HEK293 (cell line): ENCODE results near the gene WFS1.

Experiments
- CTCF ChIA-PET: fragments of 350-600 bp; formaldehyde crosslinking; extraction: SDS; loops from one replicate; lab custom pipeline; 2021; ENCODE audit warnings: antibody characterized with exemption; lab: Yijun Ruan, JAX
- POLR2A ChIA-PET: fragments of 300-600 bp; formaldehyde crosslinking; extraction: SDS; loops from one replicate; lab custom pipeline; 2020; ENCODE audit warnings: antibody characterized with exemption, inconsistent platforms; lab: Yijun Ruan, JAX
- H3K27ac ChIP-seq: fragments of 200-500 bp; sonication (Bioruptor generic); 2 replicates; pipeline ENCODE4 v1.5.1; 2014; ENCODE audit warnings: low read depth, low read length, control low read depth, inconsistent platforms; ENCODE audit errors: extremely low read depth
- H3K36me3 ChIP-seq, 2 experiments: fragments of 200-500 bp in 1 of 2; sonication (Bioruptor generic) in 1 of 2; 1 replicate in 1 of 2; 2 replicates in 1 of 2; pipeline ENCODE4 v1.5.1; 2014 to 2017; ENCODE audit warnings: inconsistent platforms in 2 of 2, low read length in 2 of 2; ENCODE audit not compliant: control insufficient read depth in 2 of 2, insufficient read depth in 1 of 2
- H3K4me1 ChIP-seq: fragments of 200-500 bp; sonication (Bioruptor generic); 2 replicates; pipeline ENCODE4 v1.5.1; 2014; ENCODE audit warnings: mild to moderate bottlenecking, low read length, inconsistent platforms; ENCODE audit not compliant: control insufficient read depth, insufficient read depth
- H3K4me3 ChIP-seq: 2 replicates; pipeline ENCODE4 v1.5.1; 2011; ENCODE audit warnings: low read depth, mild to moderate bottlenecking, control low read depth, low read length, moderate library complexity
- H3K9me3 ChIP-seq: fragments of 200-500 bp; sonication (Bioruptor generic); 2 replicates; pipeline ENCODE4 v1.5.1; 2014; ENCODE audit warnings: low read depth, low read length, inconsistent platforms; ENCODE audit not compliant: control insufficient read depth, insufficient read depth
- FEZF1 ChIP-seq: fragments of 450-650 bp; formaldehyde crosslinking; IDR thresholded peaks from 2 replicates; pipeline ENCODE4 v1.5.1; 2016; ENCODE audit warnings: missing biosample characterization, missing genetic modification characterization
- HOXA7 ChIP-seq: sonication (generic); formaldehyde crosslinking; IDR thresholded peaks from 2 replicates; pipeline ENCODE4 v1.8.1; 2022; ENCODE audit warnings: missing genetic modification reagents, borderline replicate concordance
- HOXD13 ChIP-seq: sonication (generic); formaldehyde crosslinking; IDR thresholded peaks from 2 replicates; pipeline ENCODE4 v1.8.0; 2022; ENCODE audit warnings: missing genetic modification reagents, borderline replicate concordance
- YY1 ChIP-seq: fragments of 450-650 bp; formaldehyde crosslinking; IDR thresholded peaks from 2 replicates; pipeline ENCODE4 v1.5.1; 2018; ENCODE audit warnings: missing biosample characterization, missing genetic modification characterization
- ZBTB7A ChIP-seq: fragments of 450-650 bp; formaldehyde crosslinking; IDR thresholded peaks from 2 replicates; pipeline ENCODE4 v1.5.1; 2016; ENCODE audit warnings: low read depth, missing biosample characterization, missing genetic modification characterization
- ZFP69B ChIP-seq: fragments of 450-650 bp; formaldehyde crosslinking; IDR thresholded peaks from 2 replicates; pipeline ENCODE4 v1.5.1; 2016; ENCODE audit warnings: missing biosample characterization, missing genetic modification characterization
- ZIC2 ChIP-seq: fragments of 450-650 bp; formaldehyde crosslinking; IDR thresholded peaks from 2 replicates; pipeline ENCODE4 v1.5.1; 2016; ENCODE audit warnings: missing biosample characterization, missing genetic modification characterization
- ZNF16 ChIP-seq: fragments of 450-650 bp; formaldehyde crosslinking; IDR thresholded peaks from 2 replicates; pipeline ENCODE4 v1.5.1; 2016; ENCODE audit warnings: low read depth, missing biosample characterization, missing genetic modification characterization
- ZNF174 ChIP-seq: fragments of 450-650 bp; formaldehyde crosslinking; IDR thresholded peaks from 2 replicates; pipeline ENCODE4 v1.5.0; 2017; ENCODE audit warnings: missing biosample characterization, mild to moderate bottlenecking, missing genetic modification characterization
- ZNF2 ChIP-seq: fragments of 450-650 bp; formaldehyde crosslinking; IDR thresholded peaks from 2 replicates; pipeline ENCODE4 v1.5.1; 2016; ENCODE audit warnings: missing biosample characterization, missing genetic modification characterization
- ZNF23 ChIP-seq: fragments of 450-650 bp; formaldehyde crosslinking; IDR thresholded peaks from 2 replicates; pipeline ENCODE4 v1.5.1; 2016; ENCODE audit warnings: missing biosample characterization, missing genetic modification characterization, borderline replicate concordance
- ZNF426 ChIP-seq: fragments of 450-650 bp; formaldehyde crosslinking; IDR thresholded peaks from 2 replicates; pipeline ENCODE4 v1.5.1; 2017; ENCODE audit warnings: missing biosample characterization, missing genetic modification characterization, mild to moderate bottlenecking, inconsistent platforms, moderate library complexity
- ZNF560 ChIP-seq: fragments of 450-650 bp; formaldehyde crosslinking; IDR thresholded peaks from 2 replicates; pipeline ENCODE4 v1.5.1; 2017; ENCODE audit warnings: missing biosample characterization, missing genetic modification characterization, borderline replicate concordance
- ZNF621 ChIP-seq: fragments of 450-650 bp; formaldehyde crosslinking; IDR thresholded peaks from 2 replicates; pipeline ENCODE4 v1.5.1; 2017; ENCODE audit warnings: missing biosample characterization, missing genetic modification characterization
- ZNF624 ChIP-seq: fragments of 450-650 bp; formaldehyde crosslinking; IDR thresholded peaks from 2 replicates; pipeline ENCODE4 v1.5.1; 2017; ENCODE audit warnings: missing biosample characterization, missing genetic modification characterization
- ZNF707 ChIP-seq: fragments of 450-650 bp; formaldehyde crosslinking; IDR thresholded peaks from 2 replicates; pipeline ENCODE4 v1.5.1; 2016; ENCODE audit warnings: missing biosample characterization, missing genetic modification characterization
- ZNF776 ChIP-seq: fragments of 450-650 bp; formaldehyde crosslinking; IDR thresholded peaks from 2 replicates; pipeline ENCODE4 v1.5.0; 2017; ENCODE audit warnings: missing biosample characterization, missing genetic modification characterization, borderline replicate concordance
- TF ChIP-seq, protein P1 (sequence below): fragments of 450-650 bp; formaldehyde crosslinking; IDR thresholded peaks from 2 replicates; pipeline ENCODE4 v1.5.1; 2016; ENCODE audit warnings: missing biosample characterization, missing genetic modification characterization
- TF ChIP-seq, protein P2 (sequence below): fragments of 450-650 bp; formaldehyde crosslinking; IDR thresholded peaks from 2 replicates; pipeline ENCODE4 v1.5.1; 2016; ENCODE audit warnings: missing biosample characterization, missing genetic modification characterization, borderline replicate concordance
- TF ChIP-seq, protein P3 (sequence below): IDR thresholded peaks from 2 replicates; pipeline ENCODE4 v1.6.1; 2011; ENCODE audit warnings: mild to moderate bottlenecking, low read depth, low read length, borderline replicate concordance
- TF ChIP-seq, protein P4 (sequence below): fragments of 450-650 bp; formaldehyde crosslinking; IDR thresholded peaks from 2 replicates; pipeline ENCODE4 v1.5.1; 2016; ENCODE audit warnings: missing biosample characterization, missing genetic modification characterization

WFS1 gene

DNA sequence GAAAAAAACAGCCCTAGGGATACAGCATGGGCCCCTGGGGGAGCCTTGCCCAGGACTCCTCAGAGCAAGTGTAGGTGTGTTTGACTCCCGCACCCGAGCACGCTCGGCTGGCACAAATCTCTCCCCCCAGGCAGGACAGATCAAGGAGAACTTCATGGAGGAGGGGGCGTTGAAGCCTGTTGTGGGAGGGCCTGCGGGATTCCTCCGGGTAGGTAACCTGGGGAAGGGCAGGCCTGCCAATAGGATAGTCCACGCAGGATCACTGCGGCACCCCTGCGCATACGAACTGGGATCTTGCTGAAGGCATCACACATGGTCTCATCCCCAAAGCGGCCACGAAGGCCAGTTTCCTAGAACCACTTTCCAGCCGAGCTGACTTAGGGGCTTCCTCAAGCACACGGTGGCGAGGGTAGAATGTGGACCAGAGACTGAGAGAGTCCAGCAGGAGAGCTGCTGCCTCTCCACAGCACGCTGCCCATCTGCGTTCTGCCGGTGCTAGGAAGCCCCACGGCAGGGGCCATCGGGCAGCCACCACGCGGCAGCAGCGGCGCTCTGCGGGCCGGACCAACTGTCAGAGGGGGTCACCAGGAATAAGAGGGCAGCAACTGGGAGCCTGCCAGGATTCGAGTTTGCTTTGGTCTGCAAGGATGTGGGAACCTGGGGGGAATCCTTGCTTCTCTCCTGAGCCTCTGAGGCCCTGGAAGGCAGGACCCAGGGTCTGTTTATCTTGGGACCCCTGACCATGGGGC lies 56.8 kb downstream of the WFS1 start:
- Histone ChIP-seq H3K27ac (no peak overlapping the region), H3K4me3 (no peak overlapping the region), H3K4me1 (no peaks in the 10 kb centered on the region), H3K9me3 (no peaks in the 10 kb centered on the region), H3K36me3 (peaks cover 0 to 32% of the 10 kb centered on the region in 2 experiments; a peak in 1 of 3 replicates)
- CTCF ChIA-PET = interaction anchor here (1.2 to 11.3 kb wide), 6 partner anchors 18 to 223 kb away, joined by 3 to 203 read pairs (median 6); no protein-coding TSS in a partner anchor
- POLR2A ChIA-PET = no interaction called here
- TF ChIP-seq ZNF426 (tag by site-specific recombination) = no peak
- TF ChIP-seq, all 188 proteins: peak for 0

- peaks cover 0 to 32% of the 10 kb centered on the region in 2 experiments; a peak in 1 of 3 replicates for H3K36me3 ChIP-seq
- H3K4me3 ChIP-seq = no peak overlapping the region
- POLR2A ChIA-PET = no interaction called here
- CTCF ChIA-PET = interaction anchor here (0.5 to 11.3 kb wide), 18 partner anchors 10 to 1819 kb away, joined by 3 to 203 read pairs (median 4); no protein-coding TSS in a partner anchor
- no peak overlapping the region for H3K27ac ChIP-seq
- H3K9me3 ChIP-seq = no peaks in the 10 kb centered on the region
- H3K4me1 ChIP-seq = no peaks in the 10 kb centered on the region
- TF ChIP-seq ZIC2 (tag by site-specific recombination) = 0 out of 2 replicates have a peak, but pooled peaks have one; percentile 10
- TF ChIP-seq ZNF624 (tag by site-specific recombination) = no peak
- TF ChIP-seq FEZF1 (tag by site-specific recombination) = no peak
- TF ChIP-seq YY1 (tag by site-specific recombination) = no peak
- TF ChIP-seq, protein P1, sequence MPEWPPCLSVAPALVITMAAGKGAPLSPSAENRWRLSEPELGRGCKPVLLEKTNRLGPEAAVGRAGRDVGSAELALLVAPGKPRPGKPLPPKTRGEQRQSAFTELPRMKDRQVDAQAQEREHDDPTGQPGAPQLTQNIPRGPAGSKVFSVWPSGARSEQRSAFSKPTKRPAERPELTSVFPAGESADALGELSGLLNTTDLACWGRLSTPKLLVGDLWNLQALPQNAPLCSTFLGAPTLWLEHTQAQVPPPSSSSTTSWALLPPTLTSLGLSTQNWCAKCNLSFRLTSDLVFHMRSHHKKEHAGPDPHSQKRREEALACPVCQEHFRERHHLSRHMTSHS (tag by site-specific recombination) = no peak
- TF ChIP-seq ZNF776 (tag by site-specific recombination) = no peak
- TF ChIP-seq ZNF23 (tag by site-specific recombination) = no peak
- TF ChIP-seq ZNF707 (tag by site-specific recombination) = no peak
- TF ChIP-seq HOXD13 = no peak
- TF ChIP-seq HOXA7 (CRISPR knock-in tag) = no peak
- TF ChIP-seq ZNF174 (tag by site-specific recombination) = no peak
- TF ChIP-seq, protein P2, sequence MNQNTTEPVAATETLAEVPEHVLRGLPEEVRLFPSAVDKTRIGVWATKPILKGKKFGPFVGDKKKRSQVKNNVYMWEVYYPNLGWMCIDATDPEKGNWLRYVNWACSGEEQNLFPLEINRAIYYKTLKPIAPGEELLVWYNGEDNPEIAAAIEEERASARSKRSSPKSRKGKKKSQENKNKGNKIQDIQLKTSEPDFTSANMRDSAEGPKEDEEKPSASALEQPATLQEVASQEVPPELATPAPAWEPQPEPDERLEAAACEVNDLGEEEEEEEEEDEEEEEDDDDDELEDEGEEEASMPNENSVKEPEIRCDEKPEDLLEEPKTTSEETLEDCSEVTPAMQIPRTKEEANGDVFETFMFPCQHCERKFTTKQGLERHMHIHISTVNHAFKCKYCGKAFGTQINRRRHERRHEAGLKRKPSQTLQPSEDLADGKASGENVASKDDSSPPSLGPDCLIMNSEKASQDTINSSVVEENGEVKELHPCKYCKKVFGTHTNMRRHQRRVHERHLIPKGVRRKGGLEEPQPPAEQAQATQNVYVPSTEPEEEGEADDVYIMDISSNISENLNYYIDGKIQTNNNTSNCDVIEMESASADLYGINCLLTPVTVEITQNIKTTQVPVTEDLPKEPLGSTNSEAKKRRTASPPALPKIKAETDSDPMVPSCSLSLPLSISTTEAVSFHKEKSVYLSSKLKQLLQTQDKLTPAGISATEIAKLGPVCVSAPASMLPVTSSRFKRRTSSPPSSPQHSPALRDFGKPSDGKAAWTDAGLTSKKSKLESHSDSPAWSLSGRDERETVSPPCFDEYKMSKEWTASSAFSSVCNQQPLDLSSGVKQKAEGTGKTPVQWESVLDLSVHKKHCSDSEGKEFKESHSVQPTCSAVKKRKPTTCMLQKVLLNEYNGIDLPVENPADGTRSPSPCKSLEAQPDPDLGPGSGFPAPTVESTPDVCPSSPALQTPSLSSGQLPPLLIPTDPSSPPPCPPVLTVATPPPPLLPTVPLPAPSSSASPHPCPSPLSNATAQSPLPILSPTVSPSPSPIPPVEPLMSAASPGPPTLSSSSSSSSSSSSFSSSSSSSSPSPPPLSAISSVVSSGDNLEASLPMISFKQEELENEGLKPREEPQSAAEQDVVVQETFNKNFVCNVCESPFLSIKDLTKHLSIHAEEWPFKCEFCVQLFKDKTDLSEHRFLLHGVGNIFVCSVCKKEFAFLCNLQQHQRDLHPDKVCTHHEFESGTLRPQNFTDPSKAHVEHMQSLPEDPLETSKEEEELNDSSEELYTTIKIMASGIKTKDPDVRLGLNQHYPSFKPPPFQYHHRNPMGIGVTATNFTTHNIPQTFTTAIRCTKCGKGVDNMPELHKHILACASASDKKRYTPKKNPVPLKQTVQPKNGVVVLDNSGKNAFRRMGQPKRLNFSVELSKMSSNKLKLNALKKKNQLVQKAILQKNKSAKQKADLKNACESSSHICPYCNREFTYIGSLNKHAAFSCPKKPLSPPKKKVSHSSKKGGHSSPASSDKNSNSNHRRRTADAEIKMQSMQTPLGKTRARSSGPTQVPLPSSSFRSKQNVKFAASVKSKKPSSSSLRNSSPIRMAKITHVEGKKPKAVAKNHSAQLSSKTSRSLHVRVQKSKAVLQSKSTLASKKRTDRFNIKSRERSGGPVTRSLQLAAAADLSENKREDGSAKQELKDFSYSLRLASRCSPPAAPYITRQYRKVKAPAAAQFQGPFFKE = no peak
- no peak for TF ChIP-seq ZBTB7A
- TF ChIP-seq, protein P3, sequence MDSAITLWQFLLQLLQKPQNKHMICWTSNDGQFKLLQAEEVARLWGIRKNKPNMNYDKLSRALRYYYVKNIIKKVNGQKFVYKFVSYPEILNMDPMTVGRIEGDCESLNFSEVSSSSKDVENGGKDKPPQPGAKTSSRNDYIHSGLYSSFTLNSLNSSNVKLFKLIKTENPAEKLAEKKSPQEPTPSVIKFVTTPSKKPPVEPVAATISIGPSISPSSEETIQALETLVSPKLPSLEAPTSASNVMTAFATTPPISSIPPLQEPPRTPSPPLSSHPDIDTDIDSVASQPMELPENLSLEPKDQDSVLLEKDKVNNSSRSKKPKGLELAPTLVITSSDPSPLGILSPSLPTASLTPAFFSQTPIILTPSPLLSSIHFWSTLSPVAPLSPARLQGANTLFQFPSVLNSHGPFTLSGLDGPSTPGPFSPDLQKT = no peak
- TF ChIP-seq, protein P4, sequence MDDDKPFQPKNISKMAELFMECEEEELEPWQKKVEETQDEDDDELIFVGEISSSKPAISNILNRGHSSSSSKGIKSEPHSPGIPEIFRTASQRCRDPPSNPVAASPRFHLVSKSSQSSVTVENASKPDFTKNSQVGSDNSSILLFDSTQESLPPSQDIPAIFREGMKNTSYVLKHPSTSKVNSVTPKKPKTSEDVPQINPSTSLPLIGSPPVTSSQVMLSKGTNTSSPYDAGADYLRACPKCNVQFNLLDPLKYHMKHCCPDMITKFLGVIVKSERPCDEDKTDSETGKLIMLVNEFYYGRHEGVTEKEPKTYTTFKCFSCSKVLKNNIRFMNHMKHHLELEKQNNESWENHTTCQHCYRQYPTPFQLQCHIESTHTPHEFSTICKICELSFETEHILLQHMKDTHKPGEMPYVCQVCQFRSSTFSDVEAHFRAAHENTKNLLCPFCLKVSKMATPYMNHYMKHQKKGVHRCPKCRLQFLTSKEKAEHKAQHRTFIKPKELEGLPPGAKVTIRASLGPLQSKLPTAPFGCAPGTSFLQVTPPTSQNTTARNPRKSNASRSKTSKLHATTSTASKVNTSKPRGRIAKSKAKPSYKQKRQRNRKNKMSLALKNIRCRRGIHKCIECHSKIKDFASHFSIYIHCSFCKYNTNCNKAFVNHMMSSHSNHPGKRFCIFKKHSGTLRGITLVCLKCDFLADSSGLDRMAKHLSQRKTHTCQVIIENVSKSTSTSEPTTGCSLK (tag by site-specific recombination) = no peak
- TF ChIP-seq ZNF560 = no peak
- TF ChIP-seq ZNF621 = no peak
- TF ChIP-seq ZNF2 (tag by site-specific recombination) = 0 out of 2 replicates have a peak, but pooled peaks have one; percentile 45
- TF ChIP-seq ZNF16 (tag by site-specific recombination) = no peak
- no peak for TF ChIP-seq ZFP69B (tag by site-specific recombination)
Observed at GRCh38 chr4:6327220-6327917, 57.7 kb downstream of the WFS1 start.
